Stimulated activated CD8-positive, alpha-beta memory T cell treated with anti-CD3 and anti-CD28 coated beads, Interleukin-15, amount 100 ng/mL, for 4 hours (primary cell): Measurements from ENCODE around the gene ABTB1.
A peak's percentile ranks its signal among the peaks of the same experiment; 100 is the strongest.

Experiments
- DNase-seq, 2 donors: peaks; one replicate each; pipeline ENCODE4 v3.0.0-alpha.2; 2020; ENCODE audit warnings: low read depth in 2 of 2

Gene ABTB1

GRCh38 chr3:127672429-127673190 is at the start of gene ABTB1:
Gene ABTB1 (plus strand): TSS chr3:127672952. CDS start chr3:127673026, 74 bp downstream.
- DNase-seq, result peak; percentile 70 to 73

- no peak for DNase-seq
Measured at GRCh38 chr3:127624063-127624462, 48.7 kb upstream of the ABTB1 start.

- DNase-seq, result no peak
Measured at GRCh38 chr3:127625821-127626220, 46.9 kb upstream of the ABTB1 start.

- no peak for DNase-seq
Measured at GRCh38 chr3:127628426-127628787, 44.3 kb upstream of the ABTB1 start.

GRCh38 chr3:127628788-127629466 is 43.8 kb upstream of the ABTB1 start, which contains the start of gene PODXL2:
Gene PODXL2 (plus strand): TSS chr3:127629185. CDS start chr3:127629220, 35 bp downstream.
- no peak for DNase-seq

GRCh38 chr3:127629467-127630403 is 43.0 kb upstream of the ABTB1 start:
- peak; percentile 51 to 61 for DNase-seq

GRCh38 chr3:127630811-127631714 is 41.7 kb upstream of the ABTB1 start:
- no peak for DNase-seq

- no peak for DNase-seq
Measured at GRCh38 chr3:127632035-127632820, 40.5 kb upstream of the ABTB1 start.

GRCh38 chr3:127634653-127635052 is 38.1 kb upstream of the ABTB1 start:
- no peak for DNase-seq

GRCh38 chr3:127637546-127637945 is 35.2 kb upstream of the ABTB1 start:
- DNase-seq, result no peak

- DNase-seq, result no peak
Measured at GRCh38 chr3:127637971-127638370, 34.8 kb upstream of the ABTB1 start.

GRCh38 chr3:127639173-127640041 is 33.3 kb upstream of the ABTB1 start:
- no peak for DNase-seq

- DNase-seq, result no peak
Measured at GRCh38 chr3:127640042-127640355, 32.8 kb upstream of the ABTB1 start.

GRCh38 chr3:127644641-127645370 is 27.9 kb upstream of the ABTB1 start:
- no peak for DNase-seq

- no peak for DNase-seq
Measured at GRCh38 chr3:127645371-127646015, 27.3 kb upstream of the ABTB1 start.

- no peak for DNase-seq
Measured at GRCh38 chr3:127646501-127647046, 26.2 kb upstream of the ABTB1 start.

- no peak for DNase-seq
Measured at GRCh38 chr3:127647166-127647844, 25.4 kb upstream of the ABTB1 start.
